Heart left ventricle (tissue), 13 donors: ENCODE data around the gene ACSS1.

ENCODE experiments used
- CTCF ChIP-seq, 12 donors: fragments of 200-600 bp; sonication (generic) in 4 of 12; IDR thresholded peaks; one replicate each; pipeline versions ENCODE4 v1.5.0 to v1.8.0; 2018 to 2022; ENCODE audit warnings: antibody characterized with exemption in 12 of 12, mild to moderate bottlenecking in 5 of 12
- POLR2A ChIP-seq, 2 donors: fragments of 450-650 bp; IDR thresholded peaks; one replicate each; pipeline ENCODE4 v1.6.1; 2017; ENCODE audit warnings: antibody characterized with exemption in 2 of 2, mild to moderate bottlenecking in 2 of 2, moderate library complexity in 2 of 2
- donor health status: ischemic (EF 13 %, LVEDD 7.1; RV severe dilation, severe dysfunction).
- donor health status: DM: no; HTN: yes; CAD: no.
- donor health status: DM: no; HTN: no; CAD: no.
- donor health status: ischemic (EF 25% LVEDD 6.9; RV normal size, moderate dysfunction).
- donor health status: ischemic (EF 25% LVEDD 5.7; RV mildly dilated, moderate dysfunction).
- donor health status: ischemic (EF 35%, LVEDD 5.7; RV mildly dilated, moderate dysfunction).
- donor health status: nonischemic (EF 11% LVEDD 7.7; RV severe dilation, severe dysfunction).
- donor health status: DM: yes; HTN: yes; CAD: no.
- donor health status: PGD.
- donor health status: ischemic (EF 29% LVEDD 5.4; RV normal size, mild dysfunction).
- donor health status: nonischemic (EF 23%, LVEDD 6.1; RV moderate dilation, normal function).

GRCh38 chr20:25070821-25071473, 13.0 kb upstream of the ACSS1 start:
- TF ChIP-seq CTCF (IDR thresholded peaks at IDR 0.05) (no peak), POLR2A (IDR thresholded peaks at IDR 0.05) (no peak)
